ENCODE measurements around the gene GAMT. TPM values are rescaled to one million over a fixed set of nuclear protein-coding genes. Genes with fewer than 3 reads are reported as not detected.

The GAMT gene
- total RNA-seq, 1 donor: 40.6 TPM

- DNase-seq (ENCODE audit: low read depth): peak; percentile 24
- TF ChIP-seq CTCF (IDR thresholded peaks at IDR 0.05; ENCODE audit: insufficient read depth, low read length): no peak
- H3K4me3 ChIP-seq (ENCODE audit: low read depth, low read length): peak overlapping the region; percentile 90
Observed at GRCh38 chr19:1355568-1356507, 45.5 kb downstream of the GAMT start.

- DNase-seq (ENCODE audit: low read depth): no peak
- no peak for TF ChIP-seq CTCF (IDR thresholded peaks at IDR 0.05; ENCODE audit: insufficient read depth, low read length)
- H3K4me3 ChIP-seq (ENCODE audit: low read depth, low read length): peak overlapping the region; percentile 90
Observed at GRCh38 chr19:1354970-1355567, 46.3 kb downstream of the GAMT start.

GRCh38 chr19:1353144-1353543 is 48.2 kb downstream of the GAMT start:
- no peak overlapping the region for H3K4me3 ChIP-seq (ENCODE audit: low read depth, low read length)
- DNase-seq (ENCODE audit: low read depth): no peak
- TF ChIP-seq CTCF (IDR thresholded peaks at IDR 0.05; ENCODE audit: insufficient read depth, low read length): no peak

GRCh38 chr19:1351381-1351851 is 49.9 kb downstream of the GAMT start:
- no peak for TF ChIP-seq CTCF (IDR thresholded peaks at IDR 0.05; ENCODE audit: insufficient read depth, low read length)
- no peak overlapping the region for H3K4me3 ChIP-seq (ENCODE audit: low read depth, low read length)
- no peak for DNase-seq (ENCODE audit: low read depth)

GRCh38 chr19:1350867-1351266 is 50.5 kb downstream of the GAMT start:
- no peak overlapping the region for H3K4me3 ChIP-seq (ENCODE audit: low read depth, low read length)
- DNase-seq (ENCODE audit: low read depth): no peak
- TF ChIP-seq CTCF (IDR thresholded peaks at IDR 0.05; ENCODE audit: insufficient read depth, low read length): no peak

DNA sequence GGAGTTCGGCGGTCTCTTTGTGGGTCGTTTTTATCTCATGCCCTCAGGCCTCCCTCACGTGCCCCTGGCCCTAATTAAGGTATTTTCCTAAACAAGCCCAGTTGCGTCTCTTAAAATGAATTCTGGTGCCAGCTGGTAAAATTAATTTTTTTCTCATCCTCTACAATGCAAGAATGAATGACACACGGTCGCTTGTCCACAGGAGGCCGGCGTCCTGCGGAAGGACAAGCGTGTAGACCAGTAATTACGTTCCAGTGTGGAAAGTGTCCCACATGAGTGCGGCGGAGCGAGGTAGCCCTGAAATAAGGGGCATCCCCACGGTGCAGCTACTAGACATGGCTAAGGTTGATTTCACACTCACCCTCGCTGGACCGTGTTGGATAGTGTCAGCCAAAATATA is 52.1 kb downstream of the GAMT start:
- TF ChIP-seq CTCF (IDR thresholded peaks at IDR 0.05; ENCODE audit: insufficient read depth, low read length): no peak
- no peak overlapping the region for H3K4me3 ChIP-seq (ENCODE audit: low read depth, low read length)
- DNase-seq (ENCODE audit: low read depth): no peak

Other genes starting within 250 kb of the GAMT start
- 18.5 and 41.2 TPM in 2 replicates for gene SBNO2, start 227.3 kb downstream of the GAMT start, total RNA-seq (ENCODE audit: low replicate concordance)
- 54.1 and 84.1 TPM in 2 replicates for gene STK11, start 195.8 kb downstream of the GAMT start, total RNA-seq (ENCODE audit: low replicate concordance)
- gene CBARP, start 163.5 kb downstream of the GAMT start, total RNA-seq (ENCODE audit: low replicate concordance): 2.3 and 3.1 TPM in 2 replicates
- 15.7 and 55.6 TPM in 2 replicates for gene ATP5F1D, start 159.8 kb downstream of the GAMT start, total RNA-seq (ENCODE audit: low replicate concordance)
- gene MIDN, start 153.0 kb downstream of the GAMT start, total RNA-seq (ENCODE audit: low replicate concordance): 23.2 and 32.5 TPM in 2 replicates
- 245 and 776 TPM in 2 replicates for gene CIRBP, start 132.2 kb downstream of the GAMT start, total RNA-seq (ENCODE audit: low replicate concordance)
- gene FAM174C, start 126.0 kb downstream of the GAMT start, total RNA-seq (ENCODE audit: low replicate concordance): 25.2 and 123 TPM in 2 replicates
- gene EFNA2, start 115.7 kb downstream of the GAMT start, total RNA-seq (ENCODE audit: low replicate concordance): not detected in 2 replicates
- gene NDUFS7, start 17.6 kb downstream of the GAMT start, total RNA-seq (ENCODE audit: low replicate concordance): 14.6 and 40.7 TPM in 2 replicates
- 17.3 and 43.8 TPM in 2 replicates for gene DAZAP1, start 6.0 kb upstream of the GAMT start, total RNA-seq (ENCODE audit: low replicate concordance)
- gene RPS15, start 36.9 kb upstream of the GAMT start, total RNA-seq (ENCODE audit: low replicate concordance): 567 and 712 TPM in 2 replicates
- 0.27 and 0.57 TPM in 2 replicates for gene APC2, start 48.6 kb upstream of the GAMT start, total RNA-seq (ENCODE audit: low replicate concordance)
- 13.2 and 26.8 TPM in 2 replicates for gene C19orf25, start 77.7 kb upstream of the GAMT start, total RNA-seq (ENCODE audit: low replicate concordance)
- gene PCSK4, start 88.8 kb upstream of the GAMT start, total RNA-seq (ENCODE audit: low replicate concordance): 0.25 and 2.2 TPM in 2 replicates
- gene REEP6, start 89.6 kb upstream of the GAMT start, total RNA-seq (ENCODE audit: low replicate concordance): 0.65 and 2.8 TPM in 2 replicates
- gene ADAMTSL5, start 111.5 kb upstream of the GAMT start, total RNA-seq (ENCODE audit: low replicate concordance): 1.2 and 4.2 TPM in 2 replicates
- not detected in 2 replicates for gene PLK5, start 122.5 kb upstream of the GAMT start, total RNA-seq (ENCODE audit: low replicate concordance)
- 19.0 and 27.6 TPM in 2 replicates for gene MEX3D, start 166.8 kb upstream of the GAMT start, total RNA-seq (ENCODE audit: low replicate concordance)
- 66.3 and 77.3 TPM in 2 replicates for gene MBD3, start 191.3 kb upstream of the GAMT start, total RNA-seq (ENCODE audit: low replicate concordance)
- 28.9 and 37.6 TPM in 2 replicates for gene UQCR11, start 203.9 kb upstream of the GAMT start, total RNA-seq (ENCODE audit: low replicate concordance)